Measurements from ENCODE around the gene HBG1.

DNA sequence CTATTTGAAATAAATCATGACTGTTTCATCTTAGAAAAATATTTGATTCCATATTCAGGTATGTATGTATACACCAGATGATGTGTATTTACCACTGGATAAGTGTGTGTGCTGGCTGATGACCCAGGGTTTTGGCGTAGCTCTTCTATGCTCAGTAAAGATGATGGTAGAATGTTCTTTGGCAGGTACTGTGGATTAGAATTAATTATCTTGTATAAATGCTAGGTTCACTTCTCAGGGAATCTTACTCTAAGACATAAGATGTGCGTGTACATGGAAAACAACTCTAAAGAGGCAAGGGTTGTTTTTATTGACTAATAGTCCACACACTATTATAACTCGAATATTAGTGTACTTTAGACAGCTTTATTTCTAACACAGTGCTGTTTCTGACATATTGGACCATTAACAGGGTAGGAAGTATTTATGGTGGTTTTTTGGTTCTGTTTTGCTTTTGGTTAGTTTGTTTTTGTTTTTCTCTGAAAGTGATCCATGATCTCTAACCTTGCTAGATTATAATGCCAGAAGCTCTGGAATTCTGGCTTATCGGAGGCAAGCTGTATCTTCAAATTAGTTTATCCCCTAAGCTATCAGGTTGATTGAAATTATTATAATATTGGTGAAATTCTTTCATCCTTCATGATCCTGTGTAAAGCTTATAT lies 1.0 kb upstream of the HBG1 start:
- TF ChIP-seq, protein P1, sequence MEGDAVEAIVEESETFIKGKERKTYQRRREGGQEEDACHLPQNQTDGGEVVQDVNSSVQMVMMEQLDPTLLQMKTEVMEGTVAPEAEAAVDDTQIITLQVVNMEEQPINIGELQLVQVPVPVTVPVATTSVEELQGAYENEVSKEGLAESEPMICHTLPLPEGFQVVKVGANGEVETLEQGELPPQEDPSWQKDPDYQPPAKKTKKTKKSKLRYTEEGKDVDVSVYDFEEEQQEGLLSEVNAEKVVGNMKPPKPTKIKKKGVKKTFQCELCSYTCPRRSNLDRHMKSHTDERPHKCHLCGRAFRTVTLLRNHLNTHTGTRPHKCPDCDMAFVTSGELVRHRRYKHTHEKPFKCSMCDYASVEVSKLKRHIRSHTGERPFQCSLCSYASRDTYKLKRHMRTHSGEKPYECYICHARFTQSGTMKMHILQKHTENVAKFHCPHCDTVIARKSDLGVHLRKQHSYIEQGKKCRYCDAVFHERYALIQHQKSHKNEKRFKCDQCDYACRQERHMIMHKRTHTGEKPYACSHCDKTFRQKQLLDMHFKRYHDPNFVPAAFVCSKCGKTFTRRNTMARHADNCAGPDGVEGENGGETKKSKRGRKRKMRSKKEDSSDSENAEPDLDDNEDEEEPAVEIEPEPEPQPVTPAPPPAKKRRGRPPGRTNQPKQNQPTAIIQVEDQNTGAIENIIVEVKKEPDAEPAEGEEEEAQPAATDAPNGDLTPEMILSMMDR (IDR thresholded peaks at IDR 0.05 in 2 of 3, conservative IDR thresholded peaks at IDR 0.05 in 1 of 3; ENCODE audit: control insufficient read depth in 2 of 3, extremely low read depth in 1 of 3, insufficient read depth in 1 of 3, low read depth in 3 of 3, low read length in 3 of 3) = no peak
- no peak for TF ChIP-seq FOS (IDR thresholded peaks at IDR 0.05; ENCODE audit: borderline replicate concordance, extremely low read depth, insufficient read length)

Measured in GM12878 (cell line).